Measurements from ENCODE around the gene SHFL. TPM values are rescaled to one million over a fixed set of nuclear protein-coding genes. Genes with fewer than 3 reads are reported as not detected.

The SHFL gene
- total RNA-seq, 1 experiment from 2014 or later: 18.5 TPM

GRCh38 chr19:10115392-10116084, 29.4 kb downstream of the SHFL start:
- no peak for ATAC-seq
- Histone ChIP-seq H4K20me1 (ENCODE audit: insufficient read depth) (no peaks in the 10 kb centered on the region), H3K4me3 (replicated peaks in 1 of 2; ENCODE audit: low read depth in 1 of 2, low read length in 2 of 2) (no peak overlapping the region), H3K79me2 (ENCODE audit: insufficient read depth, low read length) (peaks cover 31% of the 10 kb centered on the region), H3K9me2 (ENCODE audit: insufficient read depth) (no peaks in the 10 kb centered on the region), H2AFZ (ENCODE audit: low read depth, low read length, poor library complexity, severe bottlenecking) (no peak overlapping the region), H3K36me3 (ENCODE audit: control insufficient read depth in 1 of 2, insufficient read depth in 2 of 2, low read length in 2 of 2) (peaks cover 19 to 30% of the 10 kb centered on the region in 2 experiments; a peak in 3 of 4 replicates), H3K27me3 (ENCODE audit: insufficient read depth, low read length) (no peaks in the 10 kb centered on the region), H3K4me2 (ENCODE audit: low read length) (no peak overlapping the region), H3K9ac (ENCODE audit: low read length) (no peak overlapping the region), H3K4me1 (ENCODE audit: control insufficient read depth in 1 of 2, insufficient read depth in 2 of 2, low read length in 2 of 2) (peaks cover 5 to 39% of the 10 kb centered on the region in 2 experiments), H3K27ac (ENCODE audit: low read depth, low read length) (no peak overlapping the region; the same call in 1 of the 2 replicates), H3K9me3 (ENCODE audit: control insufficient read depth in 1 of 2, insufficient read depth in 1 of 2, low read depth in 1 of 2, low read length in 2 of 2) (no peaks in the 10 kb centered on the region)
- DNase-seq (ENCODE audit: low read depth, low spot score): no peak
- RAD21 ChIA-PET (ENCODE audit: low non-redundant PET in 1 of 2, low total read pairs in 2 of 2, uncharacterized antibody in 2 of 2, unreplicated experiment in 2 of 2): no interaction called here
- TF ChIP-seq ZBTB33 (IDR thresholded peaks at IDR 0.05; ENCODE audit: extremely low read depth, insufficient replicate concordance, low read length) (no peak), POLR2AphosphoS5 (IDR thresholded peaks at IDR 0.05; ENCODE audit: low read depth, low read length) (peak; percentile 2; the same call in 1 of the 2 replicates), SIN3A (IDR thresholded peaks at IDR 0.05; ENCODE audit: low read depth) (0 out of 2 replicates have a peak, but pooled peaks have one; percentile 9), JUND (IDR thresholded peaks at IDR 0.05) (peak; percentile 12; the same call in 1 of the 2 replicates), POLR2A (IDR thresholded peaks at IDR 0.05; ENCODE audit: borderline replicate concordance, extremely low read depth, insufficient read depth, insufficient read length) (no peak)
- no TSS peak for BruUV-seq (replicated peaks)
- CTCF ChIA-PET: no interaction called here
- POLR2A ChIA-PET: interaction anchor here (1.4 kb wide), 1 partner anchor 9 kb away, joined by 3 read pairs; the partner anchor contains the start of gene PPAN
- intact Hi-C loops (cut with micrococcal nuclease): no loop called here
